ENCODE data around the gene PCDHGA4.
"Not testable (repeated sequence)": the region's sequence is repeated elsewhere in the genome, so short reads cannot be mapped to it uniquely, and the experiment has no call there.

The PCDHGA4 gene

DNA sequence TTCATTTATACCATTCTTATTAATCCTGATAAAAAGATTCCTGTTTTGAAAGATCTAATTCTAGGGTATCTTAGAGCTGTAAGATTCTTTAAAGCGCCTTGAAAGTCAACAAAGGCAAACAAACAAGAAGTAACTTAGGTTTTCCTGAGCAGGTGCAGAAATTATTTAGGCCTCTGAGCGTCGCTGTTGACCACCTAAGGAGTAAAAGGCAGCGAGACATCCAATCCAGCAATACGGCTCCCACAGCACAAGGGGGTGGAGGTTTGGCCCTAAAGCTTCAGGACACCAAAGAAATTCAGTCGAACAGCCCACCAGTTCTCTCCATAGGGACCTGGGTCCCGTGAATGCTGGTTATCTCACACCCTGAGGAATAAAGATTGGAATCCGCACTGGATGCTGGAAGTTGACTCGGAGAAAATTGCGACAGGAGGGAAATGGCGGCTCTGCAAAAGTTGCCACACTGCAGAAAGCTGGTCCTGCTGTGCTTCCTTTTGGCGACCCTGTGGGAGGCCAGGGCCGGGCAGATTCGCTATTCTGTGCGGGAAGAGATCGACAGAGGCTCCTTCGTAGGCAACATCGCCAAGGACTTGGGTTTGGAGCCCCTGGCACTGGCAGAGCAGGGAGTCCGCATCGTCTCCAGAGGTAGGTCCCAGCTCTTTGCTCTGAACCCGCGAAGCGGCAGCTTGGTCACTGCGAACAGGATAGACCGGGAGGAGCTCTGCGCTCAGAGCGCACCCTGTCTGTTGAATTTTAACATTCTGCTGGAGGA is 16.1 kb upstream of the PCDHGA4 start, which contains the start of gene PCDHGA2:
Gene PCDHGA2 (plus strand): TSS at position 223 of the 769 bp plus-strand sequence.
- peaks cover 21% of the 10 kb centered on the region for H3K27me3 Mint-ChIP-seq
- H3K36me3 Mint-ChIP-seq: no peaks in the 10 kb centered on the region
- H3K4me3 Mint-ChIP-seq: no peak within 1 kb of the TSS
- peaks cover 2% of the 10 kb centered on the region for H3K4me1 Mint-ChIP-seq
- peaks cover 25% of the 10 kb centered on the region for H3K9me3 Mint-ChIP-seq
- no peak for DNase-seq
- no peak within 1 kb of the TSS for H3K27ac Mint-ChIP-seq
- CTCF ChIA-PET: interaction anchor here (0.6 to 1.6 kb wide), 6 partner anchors 11 to 229 kb away, joined by 3 to 6 read pairs (median 3); partner anchors contain the start of genes PCDHGB1 and TAF7

DNA sequence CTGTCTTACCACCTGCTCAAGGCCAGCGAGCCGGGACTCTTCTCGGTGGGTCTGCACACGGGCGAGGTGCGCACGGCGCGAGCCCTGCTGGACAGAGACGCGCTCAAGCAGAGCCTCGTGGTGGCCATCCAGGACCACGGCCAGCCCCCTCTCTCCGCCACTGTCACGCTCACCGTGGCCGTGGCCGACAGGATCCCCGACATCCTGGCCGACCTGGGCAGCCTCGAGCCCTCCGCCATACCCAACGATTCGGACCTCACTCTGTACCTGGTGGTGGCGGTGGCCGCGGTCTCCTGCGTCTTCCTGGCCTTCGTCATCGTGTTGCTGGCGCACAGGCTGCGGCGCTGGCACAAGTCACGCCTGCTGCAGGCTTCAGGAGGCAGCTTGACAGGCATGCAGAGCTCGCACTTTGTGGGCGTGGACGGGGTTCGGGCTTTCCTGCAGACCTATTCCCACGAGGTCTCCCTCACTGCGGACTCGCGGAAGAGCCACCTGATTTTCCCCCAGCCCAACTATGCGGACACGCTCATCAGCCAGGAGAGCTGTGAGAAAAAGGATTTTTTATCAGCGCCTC is 14.0 kb upstream of the PCDHGA4 start:
- peaks cover 33% of the 10 kb centered on the region for H3K27me3 Mint-ChIP-seq
- H3K4me3 Mint-ChIP-seq, H3K36me3 Mint-ChIP-seq, H3K4me1 Mint-ChIP-seq, H3K27ac Mint-ChIP-seq, DNase-seq: not testable (repeated sequence)
- H3K9me3 Mint-ChIP-seq: peaks cover 33% of the 10 kb centered on the region
- CTCF ChIA-PET: interaction anchor here (0.9 to 1.4 kb wide), 2 partner anchors 172 to 217 kb away, joined by 3 read pairs; no protein-coding TSS in a partner anchor

DNA sequence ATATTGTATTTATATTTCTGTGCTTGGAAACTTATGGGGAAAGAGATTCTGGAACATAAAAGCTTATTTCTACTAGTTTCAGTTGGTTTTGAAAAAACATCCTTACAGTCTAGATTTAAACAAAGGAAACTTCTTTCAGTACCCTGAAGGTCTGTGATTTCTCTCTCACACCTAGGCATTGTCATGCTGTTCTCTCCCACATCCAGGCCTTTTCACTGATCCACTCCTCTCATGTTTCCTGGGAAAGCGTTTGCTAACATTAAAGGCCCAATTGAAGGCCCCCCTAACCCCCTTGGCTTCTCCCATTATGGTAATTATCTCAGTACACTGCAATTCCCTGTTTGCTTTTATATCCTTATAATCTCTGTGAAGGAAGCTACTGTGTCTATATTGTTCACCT is 12.0 kb upstream of the PCDHGA4 start:
- H3K27me3 Mint-ChIP-seq: peaks cover 40% of the 10 kb centered on the region

DNA sequence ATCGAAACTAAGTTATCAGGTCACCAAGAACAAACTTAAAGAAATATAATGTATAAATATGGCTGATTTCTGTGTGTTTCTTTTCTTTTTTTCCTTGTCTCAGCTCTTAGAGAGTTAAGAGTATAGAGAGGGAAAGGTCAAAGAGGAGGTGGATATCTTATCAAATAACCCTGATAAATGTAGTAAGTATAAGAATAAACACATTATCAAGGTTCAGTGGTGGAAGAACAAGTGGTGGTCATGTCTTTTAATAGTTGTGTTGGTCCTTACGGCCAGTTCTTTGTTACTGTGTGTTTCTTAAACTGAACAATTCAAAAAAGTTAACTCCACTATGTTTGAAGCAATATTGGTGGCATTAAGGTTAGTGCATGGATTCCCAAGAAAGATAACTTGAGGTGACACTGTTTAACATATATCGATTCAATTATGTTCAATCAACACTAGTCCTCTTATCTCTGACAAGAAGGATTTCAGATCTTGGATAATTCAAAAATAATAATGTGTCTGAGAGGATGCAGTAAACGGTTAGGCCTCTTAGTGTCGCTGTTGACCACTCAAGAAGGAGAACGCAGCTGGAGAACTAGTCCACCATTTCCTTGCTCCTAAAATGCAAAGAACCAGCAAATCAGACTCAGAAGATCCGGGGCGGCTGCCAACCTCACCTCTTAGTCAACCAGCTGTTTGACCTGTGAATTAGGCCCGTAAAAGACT is 11.4 kb upstream of the PCDHGA4 start, which contains the start of gene PCDHGA3:
Gene PCDHGA3 (plus strand): TSS at position 588 of the 711 bp plus-strand sequence. CDS start 205 bp downstream, outside the sequence.
- H3K9me3 Mint-ChIP-seq: peaks cover 33% of the 10 kb centered on the region
- H3K4me3 Mint-ChIP-seq: peak within 1 kb of the TSS; percentile 52
- no peak within 1 kb of the TSS for H3K27ac Mint-ChIP-seq
- H3K36me3 Mint-ChIP-seq: no peaks in the 10 kb centered on the region
- H3K27me3 Mint-ChIP-seq: peaks cover 40% of the 10 kb centered on the region
- DNase-seq: peak; percentile 46
- H3K4me1 Mint-ChIP-seq: peaks cover 3% of the 10 kb centered on the region
- CTCF ChIA-PET: interaction anchor here (1.0 to 1.7 kb wide), 12 partner anchors 8 to 77 kb away, joined by 3 to 5 read pairs (median 3); partner anchors contain the start of genes PCDHGA1, PCDHGA11, PCDHGB2 and PCDHGB6

More for the DNA sequence above, 12.0 kb upstream of the PCDHGA4 start:
- CTCF ChIA-PET: interaction anchor here (1.1 to 1.3 kb wide), 2 partner anchors 17 to 24 kb away, joined by 3 to 4 read pairs; partner anchors contain the start of gene PCDHGB2
- Mint-ChIP-seq H3K27ac (no peak overlapping the region), H3K4me1 (peaks cover 3% of the 10 kb centered on the region), H3K4me3 (no peak overlapping the region), H3K36me3 (no peaks in the 10 kb centered on the region), H3K9me3 (peaks cover 36% of the 10 kb centered on the region)
- no peak for DNase-seq

DNA sequence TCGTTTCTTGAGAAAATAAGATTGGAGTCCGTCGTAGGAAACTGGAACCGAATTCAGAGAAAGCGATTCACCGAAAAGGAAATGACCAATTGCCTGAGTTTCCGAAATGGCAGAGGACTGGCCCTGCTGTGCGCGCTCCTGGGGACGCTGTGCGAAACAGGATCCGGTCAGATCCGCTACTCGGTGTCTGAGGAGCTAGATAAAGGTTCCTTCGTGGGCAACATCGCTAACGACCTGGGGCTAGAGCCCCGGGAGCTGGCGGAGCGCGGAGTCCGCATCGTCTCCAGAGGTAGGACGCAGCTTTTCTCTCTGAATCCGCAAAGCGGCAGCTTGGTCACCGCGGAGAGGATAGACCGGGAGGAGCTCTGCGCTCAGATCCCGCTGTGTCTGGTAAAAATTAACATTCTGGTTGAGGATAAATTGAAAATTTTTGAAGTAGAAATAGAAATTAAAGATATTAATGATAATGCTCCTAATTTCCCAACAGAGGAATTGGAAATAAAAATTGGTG is 10.8 kb upstream of the PCDHGA4 start:
- CTCF ChIA-PET: interaction anchor here (1.0 to 1.7 kb wide), 12 partner anchors 9 to 77 kb away, joined by 3 to 5 read pairs (median 3); partner anchors contain the start of genes PCDHGA1, PCDHGA11, PCDHGB2 and PCDHGB6
- peaks cover 35% of the 10 kb centered on the region for H3K27me3 Mint-ChIP-seq
- H3K9me3 Mint-ChIP-seq: peaks cover 33% of the 10 kb centered on the region
- H3K4me3 Mint-ChIP-seq: peak overlapping the region; percentile 52
- peaks cover 3% of the 10 kb centered on the region for H3K4me1 Mint-ChIP-seq
- no peak overlapping the region for H3K27ac Mint-ChIP-seq
- no peak for DNase-seq
- no peaks in the 10 kb centered on the region for H3K36me3 Mint-ChIP-seq

DNA sequence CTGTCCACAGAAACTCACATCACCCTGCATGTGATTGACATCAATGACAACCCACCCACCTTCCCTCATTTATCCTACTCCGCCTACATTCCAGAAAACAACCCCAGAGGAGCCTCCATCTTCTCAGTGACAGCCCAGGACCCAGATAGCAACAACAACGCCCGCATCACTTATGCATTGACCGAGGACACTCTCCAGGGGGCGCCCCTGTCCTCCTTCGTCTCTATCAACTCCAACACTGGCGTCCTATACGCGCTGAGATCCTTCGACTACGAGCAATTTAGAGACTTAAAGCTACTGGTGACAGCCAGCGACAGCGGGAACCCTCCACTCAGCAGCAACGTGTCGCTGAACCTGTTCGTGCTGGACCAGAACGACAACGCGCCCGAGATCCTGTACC is 9.5 kb upstream of the PCDHGA4 start:
- H3K27me3 Mint-ChIP-seq: peaks cover 31% of the 10 kb centered on the region
- CTCF ChIA-PET: no interaction called here
- H3K27ac Mint-ChIP-seq: no peak overlapping the region
- H3K4me3 Mint-ChIP-seq: no peak overlapping the region
- peaks cover 32% of the 10 kb centered on the region for H3K9me3 Mint-ChIP-seq
- DNase-seq: no peak
- peaks cover 3% of the 10 kb centered on the region for H3K4me1 Mint-ChIP-seq
- H3K36me3 Mint-ChIP-seq: peaks cover 5% of the 10 kb centered on the region

DNA sequence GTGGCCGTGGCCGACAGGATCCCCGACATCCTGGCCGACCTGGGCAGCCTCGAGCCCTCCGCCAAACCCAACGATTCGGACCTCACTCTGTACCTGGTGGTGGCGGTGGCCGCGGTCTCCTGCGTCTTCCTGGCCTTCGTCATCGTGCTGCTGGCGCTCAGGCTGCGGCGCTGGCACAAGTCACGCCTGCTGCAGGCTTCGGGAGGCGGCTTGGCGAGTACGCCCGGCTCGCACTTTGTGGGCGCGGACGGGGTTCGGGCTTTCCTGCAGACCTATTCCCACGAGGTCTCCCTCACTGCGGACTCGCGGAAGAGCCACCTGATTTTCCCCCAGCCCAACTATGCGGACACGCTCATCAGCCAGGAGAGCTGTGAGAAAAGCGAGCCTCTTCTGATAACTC is 8.8 kb upstream of the PCDHGA4 start:
- not testable (repeated sequence) for H3K4me1 Mint-ChIP-seq, DNase-seq, H3K4me3 Mint-ChIP-seq, H3K27ac Mint-ChIP-seq, H3K36me3 Mint-ChIP-seq
- CTCF ChIA-PET: interaction anchor here (1.0 to 1.6 kb wide), 3 partner anchors 10 to 24 kb away, joined by 3 to 4 read pairs (median 4); partner anchors contain the start of gene PCDHGB3
- peaks cover 35% of the 10 kb centered on the region for H3K27me3 Mint-ChIP-seq
- peaks cover 35% of the 10 kb centered on the region for H3K9me3 Mint-ChIP-seq

DNA sequence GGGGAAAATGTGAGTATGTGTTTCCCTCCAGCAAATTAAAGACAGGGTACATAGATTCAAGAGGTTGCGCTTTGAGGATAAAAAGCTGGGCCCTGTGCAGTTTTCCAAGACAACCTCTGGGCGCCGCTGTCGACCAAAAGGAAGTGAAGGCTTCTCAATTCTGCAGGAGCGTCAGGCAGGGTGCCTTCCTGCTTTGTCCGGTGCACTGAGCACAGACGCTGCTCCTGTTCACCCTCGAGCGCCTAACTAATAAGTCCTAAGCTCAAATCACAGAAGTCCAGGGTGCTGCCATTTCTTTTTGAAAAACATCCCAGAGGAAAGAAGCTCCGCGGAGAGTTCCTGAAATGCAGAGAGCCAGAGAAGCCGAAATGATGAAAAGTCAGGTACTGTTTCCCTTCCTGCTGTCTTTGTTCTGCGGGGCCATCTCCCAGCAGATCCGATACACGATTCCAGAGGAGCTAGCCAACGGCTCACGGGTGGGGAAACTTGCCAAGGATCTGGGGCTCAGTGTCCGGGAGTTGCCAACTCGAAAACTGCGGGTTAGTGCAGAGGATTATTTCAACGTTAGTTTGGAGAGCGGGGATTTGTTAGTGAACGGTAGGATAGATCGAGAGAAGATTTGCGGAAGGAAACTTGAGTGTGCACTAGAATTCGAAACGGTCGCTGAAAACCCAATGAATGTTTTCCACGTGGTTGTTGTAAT is 4.8 kb upstream of the PCDHGA4 start, which contains the start of gene PCDHGB1:
Gene PCDHGB1 (plus strand): TSS at position 183 of the 703 bp plus-strand sequence. CDS start 162 bp downstream, at position 345.
- H3K4me1 Mint-ChIP-seq: no peaks in the 10 kb centered on the region
- CTCF ChIA-PET: interaction anchor here (0.7 to 1.8 kb wide), 5 partner anchors 12 to 329 kb away, joined by 3 to 7 read pairs (median 4); partner anchors contain the start of genes PCDHGA1, PCDHGA2 and PCDHGB3
- peak; percentile 54 for DNase-seq
- peaks cover 41% of the 10 kb centered on the region for H3K27me3 Mint-ChIP-seq
- peak within 1 kb of the TSS; percentile 47 for H3K4me3 Mint-ChIP-seq
- no peak within 1 kb of the TSS for H3K27ac Mint-ChIP-seq
- H3K9me3 Mint-ChIP-seq: peaks cover 28% of the 10 kb centered on the region
- peaks cover 8% of the 10 kb centered on the region for H3K36me3 Mint-ChIP-seq

GRCh38 chr5:141351591-141351990 is 3.2 kb upstream of the PCDHGA4 start:
- Mint-ChIP-seq H3K27me3 (peaks cover 45% of the 10 kb centered on the region), H3K9me3 (peaks cover 34% of the 10 kb centered on the region), H3K4me3 (no peak overlapping the region), H3K27ac (no peak overlapping the region), H3K36me3 (peaks cover 8% of the 10 kb centered on the region), H3K4me1 (no peaks in the 10 kb centered on the region)
- CTCF ChIA-PET: no interaction called here
- DNase-seq: no peak

GRCh38 chr5:141355641-141356040 is 820 bp downstream of the PCDHGA4 start:
- no peak for DNase-seq
- Mint-ChIP-seq H3K36me3 (peaks cover 6% of the 10 kb centered on the region), H3K27me3 (peaks cover 49% of the 10 kb centered on the region), H3K9me3 (peaks cover 29% of the 10 kb centered on the region), H3K4me3 (no peak overlapping the region), H3K4me1 (no peaks in the 10 kb centered on the region), H3K27ac (no peak overlapping the region)
- CTCF ChIA-PET: interaction anchor here (0.9 to 1.5 kb wide), 10 partner anchors 9 to 208 kb away, joined by 3 to 5 read pairs (median 3); partner anchors contain the start of genes PCDHGA3 and PCDHGA6

GRCh38 chr5:141356133-141356532 is 1.3 kb downstream of the PCDHGA4 start:
- CTCF ChIA-PET: interaction anchor here (0.9 to 1.3 kb wide), 7 partner anchors 9 to 208 kb away, joined by 3 to 5 read pairs (median 3); partner anchors contain the start of genes PCDHGA3 and PCDHGA6
- H3K4me1 Mint-ChIP-seq: no peaks in the 10 kb centered on the region
- no peak overlapping the region for H3K27ac Mint-ChIP-seq
- peaks cover 50% of the 10 kb centered on the region for H3K27me3 Mint-ChIP-seq
- no peak overlapping the region for H3K4me3 Mint-ChIP-seq
- peaks cover 30% of the 10 kb centered on the region for H3K9me3 Mint-ChIP-seq
- no peak for DNase-seq
- peaks cover 8% of the 10 kb centered on the region for H3K36me3 Mint-ChIP-seq

DNA sequence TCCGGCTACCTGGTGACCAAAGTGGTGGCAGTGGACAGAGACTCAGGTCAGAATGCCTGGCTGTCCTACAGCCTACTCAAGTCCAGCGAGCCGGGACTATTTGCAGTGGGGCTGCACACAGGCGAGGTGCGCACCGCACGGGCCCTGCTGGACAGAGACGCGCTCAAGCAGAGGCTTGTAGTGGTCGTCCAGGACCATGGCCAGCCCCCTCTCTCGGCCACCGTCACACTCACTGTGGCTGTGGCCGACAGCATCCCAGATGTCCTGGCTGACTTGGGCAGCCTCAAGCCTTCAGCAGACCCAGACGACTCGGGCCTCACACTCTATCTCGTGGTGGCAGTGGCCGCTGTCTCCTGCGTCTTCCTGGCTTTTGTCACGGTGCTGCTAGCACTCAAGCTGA is 2.1 kb downstream of the PCDHGA4 start:
- DNase-seq: no peak
- Mint-ChIP-seq H3K36me3 (peaks cover 8% of the 10 kb centered on the region), H3K4me1 (no peaks in the 10 kb centered on the region), H3K27ac (no peak overlapping the region), H3K9me3 (peaks cover 33% of the 10 kb centered on the region), H3K4me3 (no peak overlapping the region), H3K27me3 (peaks cover 52% of the 10 kb centered on the region)
- CTCF ChIA-PET: no interaction called here
